ENCODE measurements around the gene CTLA4.

DNA sequence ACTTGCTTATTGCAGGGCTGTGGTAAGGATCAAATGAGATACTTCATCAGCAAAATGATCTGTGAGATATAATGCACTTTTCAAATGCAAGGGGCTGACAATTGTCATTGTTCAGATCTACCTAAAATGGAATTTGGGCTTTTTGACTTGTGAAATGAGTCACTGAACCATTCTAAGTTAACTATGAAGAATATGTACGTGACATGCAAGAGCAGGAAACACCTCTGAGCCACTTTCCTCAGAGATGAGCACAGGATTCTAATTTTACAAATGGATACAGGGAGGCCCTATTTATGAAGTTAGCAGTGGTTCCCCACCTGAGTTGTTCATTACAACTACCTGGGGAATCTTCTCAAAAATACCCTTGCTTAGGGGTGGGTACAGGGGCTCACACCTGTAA, 26.7 kb downstream of the CTLA4 start:
- TF ChIP-seq CTCF (conservative IDR thresholded peaks at IDR 0.05; ENCODE audit: low read length) (no peak), EZH2phosphoT487 (IDR thresholded peaks at IDR 0.05; ENCODE audit: borderline replicate concordance, low read depth, low read length) (no peak)

Measured in OCI-LY7 (cell line).